ENCODE measurements around the gene HOXB2.

- TF ChIP-seq CTCF (IDR thresholded peaks at IDR 0.05) (no peak), POLR2A (IDR thresholded peaks at IDR 0.05) (no peak)
These were observed 40.0 kb downstream of the HOXB2 start for GRCh38 chr17:48504953-48505352.

Measured in prostate gland (tissue), 2 donors.